ENCODE results near the gene THEM5. TPM values are rescaled to one million over a fixed set of nuclear protein-coding genes. Genes with fewer than 3 reads are reported as not detected.
A peak's percentile ranks its signal among the peaks of the same experiment; 100 is the strongest.

Gene THEM5
- total RNA-seq, 1 experiment from 2014 or later = not detected

DNA sequence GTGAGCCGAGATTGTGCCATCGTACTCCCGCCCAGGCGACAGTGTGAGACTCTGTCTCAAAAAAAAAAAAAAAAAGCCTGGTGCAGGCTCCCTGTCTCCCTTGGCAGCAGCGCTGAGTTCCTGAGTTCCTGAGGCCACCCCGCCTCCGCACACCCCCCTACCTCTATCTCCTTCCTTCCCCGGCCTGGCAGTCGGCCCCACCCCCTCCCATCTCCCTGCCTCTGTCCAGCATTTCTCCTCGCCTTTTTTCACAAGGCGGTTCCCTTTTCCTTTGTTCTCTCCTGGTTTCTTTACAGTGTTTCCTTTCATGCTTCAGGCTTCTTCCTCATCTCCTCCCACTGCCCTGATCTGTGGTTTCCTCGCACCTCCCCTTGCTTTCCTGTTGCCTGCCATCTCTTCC is 24.6 kb downstream of the THEM5 start:
- intact Hi-C loops (cut with micrococcal nuclease; ENCODE audit: unreplicated experiment) = loop anchor here (2.0 kb wide), 1 partner anchor 86 kb away; no protein-coding TSS in a partner anchor
- no peak overlapping the region for H2AFZ ChIP-seq
- CTCF ChIA-PET = no interaction called here
- H3K4me3 ChIP-seq = no peak overlapping the region
- peak in 1 of 2 experiments; percentile 53 for DNase-seq
- no peak overlapping the region for H3K4me2 ChIP-seq
- no TSS peak for BruUV-seq (replicated peaks)
- H3K79me2 ChIP-seq (ENCODE audit: low read depth) = no peaks in the 10 kb centered on the region
- H3K36me3 ChIP-seq (ENCODE audit: low read depth) = no peaks in the 10 kb centered on the region
- H3K9me3 ChIP-seq (ENCODE audit: insufficient read depth, low read depth) = no peaks in the 10 kb centered on the region
- no peaks in the 10 kb centered on the region for H4K20me1 ChIP-seq (ENCODE audit: insufficient read depth)
- H3K27me3 ChIP-seq (ENCODE audit: insufficient read depth, low read depth) = no peaks in the 10 kb centered on the region
- TF ChIP-seq, protein P1, sequence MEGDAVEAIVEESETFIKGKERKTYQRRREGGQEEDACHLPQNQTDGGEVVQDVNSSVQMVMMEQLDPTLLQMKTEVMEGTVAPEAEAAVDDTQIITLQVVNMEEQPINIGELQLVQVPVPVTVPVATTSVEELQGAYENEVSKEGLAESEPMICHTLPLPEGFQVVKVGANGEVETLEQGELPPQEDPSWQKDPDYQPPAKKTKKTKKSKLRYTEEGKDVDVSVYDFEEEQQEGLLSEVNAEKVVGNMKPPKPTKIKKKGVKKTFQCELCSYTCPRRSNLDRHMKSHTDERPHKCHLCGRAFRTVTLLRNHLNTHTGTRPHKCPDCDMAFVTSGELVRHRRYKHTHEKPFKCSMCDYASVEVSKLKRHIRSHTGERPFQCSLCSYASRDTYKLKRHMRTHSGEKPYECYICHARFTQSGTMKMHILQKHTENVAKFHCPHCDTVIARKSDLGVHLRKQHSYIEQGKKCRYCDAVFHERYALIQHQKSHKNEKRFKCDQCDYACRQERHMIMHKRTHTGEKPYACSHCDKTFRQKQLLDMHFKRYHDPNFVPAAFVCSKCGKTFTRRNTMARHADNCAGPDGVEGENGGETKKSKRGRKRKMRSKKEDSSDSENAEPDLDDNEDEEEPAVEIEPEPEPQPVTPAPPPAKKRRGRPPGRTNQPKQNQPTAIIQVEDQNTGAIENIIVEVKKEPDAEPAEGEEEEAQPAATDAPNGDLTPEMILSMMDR (conservative IDR thresholded peaks at IDR 0.05) = no peak
- TF ChIP-seq EZH2 (IDR thresholded peaks at IDR 0.05; ENCODE audit: low read depth) = no peak
- peaks cover 38% of the 10 kb centered on the region for H3K4me1 ChIP-seq (replicated peaks; ENCODE audit: insufficient read depth)
- no peak overlapping the region for H3K27ac ChIP-seq
- H3F3A ChIP-seq (ENCODE audit: insufficient read depth, low read depth) = no peaks in the 10 kb centered on the region
- POLR2A ChIA-PET (ENCODE audit: unreplicated experiment) = no interaction called here
- no peaks in the 10 kb centered on the region for H3K9me2 ChIP-seq (ENCODE audit: insufficient read depth)

DNA sequence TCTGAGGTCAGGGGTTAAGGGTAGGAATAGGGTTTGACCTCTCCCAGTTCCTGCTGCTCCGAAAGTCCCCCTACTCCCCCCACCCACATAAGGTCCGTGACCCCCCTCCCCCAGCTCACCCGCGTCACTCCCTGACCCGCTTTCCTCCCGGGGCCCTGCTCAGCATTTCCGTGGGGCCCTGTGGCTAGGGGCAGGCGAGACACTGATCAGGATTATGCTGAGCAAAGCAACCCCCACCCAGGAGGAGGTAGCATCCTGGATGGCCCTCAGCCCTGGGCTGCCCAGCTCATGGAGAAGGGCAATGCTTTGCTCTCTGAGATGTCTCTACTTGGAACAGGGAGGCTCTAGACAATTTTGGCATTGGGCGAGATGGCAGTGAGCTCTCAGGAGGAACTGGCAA is 25.7 kb downstream of the THEM5 start:
- no TSS peak for BruUV-seq (replicated peaks)
- TF ChIP-seq, protein P1 (conservative IDR thresholded peaks at IDR 0.05) = no peak
- no peak for TF ChIP-seq EZH2 (IDR thresholded peaks at IDR 0.05; ENCODE audit: low read depth)
- no peaks in the 10 kb centered on the region for H3K36me3 ChIP-seq (ENCODE audit: low read depth)
- H3K79me2 ChIP-seq (ENCODE audit: low read depth) = no peaks in the 10 kb centered on the region
- H3K27ac ChIP-seq = no peak overlapping the region
- no peak overlapping the region for H3K4me2 ChIP-seq
- no peak overlapping the region for H2AFZ ChIP-seq
- H3K9me2 ChIP-seq (ENCODE audit: insufficient read depth) = no peaks in the 10 kb centered on the region
- POLR2A ChIA-PET (ENCODE audit: unreplicated experiment) = no interaction called here
- no peaks in the 10 kb centered on the region for H3K9me3 ChIP-seq (ENCODE audit: insufficient read depth, low read depth)
- no peak for DNase-seq
- intact Hi-C loops (cut with micrococcal nuclease; ENCODE audit: unreplicated experiment) = loop anchor here (2.0 kb wide), 1 partner anchor 85 kb away; no protein-coding TSS in a partner anchor
- H3K27me3 ChIP-seq (ENCODE audit: insufficient read depth, low read depth) = no peaks in the 10 kb centered on the region
- H3K4me3 ChIP-seq = no peak overlapping the region
- CTCF ChIA-PET = no interaction called here
- H3F3A ChIP-seq (ENCODE audit: insufficient read depth, low read depth) = no peaks in the 10 kb centered on the region
- H3K4me1 ChIP-seq (replicated peaks; ENCODE audit: insufficient read depth) = peaks cover 37% of the 10 kb centered on the region
- no peaks in the 10 kb centered on the region for H4K20me1 ChIP-seq (ENCODE audit: insufficient read depth)

DNA sequence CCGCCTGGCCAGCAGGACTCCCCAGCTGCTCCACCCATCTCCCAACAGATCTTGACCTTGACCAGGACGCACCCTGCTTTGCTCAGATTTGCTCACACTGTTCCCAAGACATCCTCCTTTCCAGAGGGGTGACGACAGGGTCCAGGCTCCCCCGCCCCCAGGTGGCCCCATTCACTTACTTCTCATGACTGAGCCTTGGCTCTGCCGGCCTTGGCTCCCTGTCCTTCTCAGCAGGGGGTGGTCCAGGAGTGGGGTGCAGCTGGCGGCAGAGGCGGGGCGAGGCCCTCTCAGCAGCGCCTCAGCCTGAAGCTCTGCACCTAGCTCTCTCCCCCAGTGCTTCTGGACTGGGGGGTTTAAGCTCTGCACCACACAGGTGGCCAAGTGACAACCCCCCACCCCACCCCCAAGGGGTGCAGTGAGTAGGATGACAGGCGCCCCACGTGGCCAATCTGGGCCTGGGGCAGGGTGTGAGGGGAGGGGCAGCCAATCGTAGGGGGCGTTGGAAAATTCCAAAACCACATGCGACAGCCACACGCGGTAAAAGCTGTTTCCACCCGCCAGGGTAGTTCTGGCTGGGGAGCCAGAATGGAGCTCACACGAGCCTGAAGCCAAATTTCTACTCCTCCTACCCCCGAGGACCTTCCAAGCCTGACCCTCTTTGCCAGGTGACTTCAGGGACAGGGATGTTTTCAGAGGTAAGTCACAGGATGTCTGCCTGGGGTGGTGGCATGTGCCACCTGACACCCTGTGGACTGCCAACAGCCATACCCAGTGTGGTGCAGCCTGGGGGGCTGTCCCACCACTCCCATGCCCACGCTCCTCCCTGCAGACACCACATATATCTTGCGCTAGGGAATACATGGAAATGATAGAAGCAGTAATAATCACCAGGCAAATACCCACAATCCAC is 27.5 kb downstream of the THEM5 start:
- ChIA-PET POLR2A (ENCODE audit: unreplicated experiment) (interaction anchor here (0.6 kb wide), 1 partner anchor 23 kb away, joined by 3 read pairs; no protein-coding TSS in a partner anchor), CTCF (interaction anchor here (0.6 kb wide), 1 partner anchor 575 kb away, joined by 20 read pairs; no protein-coding TSS in a partner anchor)
- H3K4me2 ChIP-seq = no peak overlapping the region
- no peak for TF ChIP-seq EZH2 (IDR thresholded peaks at IDR 0.05; ENCODE audit: low read depth)
- TF ChIP-seq, protein P1 (conservative IDR thresholded peaks at IDR 0.05) = no peak
- H3K4me3 ChIP-seq = no peak overlapping the region
- no peak for DNase-seq
- intact Hi-C loops (cut with micrococcal nuclease; ENCODE audit: unreplicated experiment) = no loop called here
- no peak overlapping the region for H2AFZ ChIP-seq
- H4K20me1 ChIP-seq (ENCODE audit: insufficient read depth) = no peaks in the 10 kb centered on the region
- peaks cover 32% of the 10 kb centered on the region for H3K4me1 ChIP-seq (replicated peaks; ENCODE audit: insufficient read depth)
- H3K36me3 ChIP-seq (ENCODE audit: low read depth) = no peaks in the 10 kb centered on the region
- H3F3A ChIP-seq (ENCODE audit: insufficient read depth, low read depth) = no peaks in the 10 kb centered on the region
- no TSS peak for BruUV-seq (replicated peaks)
- H3K9me2 ChIP-seq (ENCODE audit: insufficient read depth) = no peaks in the 10 kb centered on the region
- H3K27ac ChIP-seq = no peak overlapping the region
- H3K9me3 ChIP-seq (ENCODE audit: insufficient read depth, low read depth) = no peaks in the 10 kb centered on the region
- H3K79me2 ChIP-seq (ENCODE audit: low read depth) = no peaks in the 10 kb centered on the region
- no peaks in the 10 kb centered on the region for H3K27me3 ChIP-seq (ENCODE audit: insufficient read depth, low read depth)

Measured in PC-9 (cell line).